ENCODE measurements around the gene MDFI. TPM values are rescaled to one million over a fixed set of nuclear protein-coding genes. Genes with fewer than 3 reads are reported as not detected.

MDFI gene
- total RNA-seq, 4 donors from 2014 or later = 0.26 to 1.1 TPM; not detected in 2

- TF ChIP-seq CTCF (IDR thresholded peaks at IDR 0.05 in 4 of 5, conservative IDR thresholded peaks at IDR 0.05 in 1 of 5) = no peak
- no peak for TF ChIP-seq POLR2A (IDR thresholded peaks at IDR 0.05)
- Histone ChIP-seq H3K27me3 (peaks cover 0 to 11% (median 0%) of the 10 kb centered on the region in 3 donors), H3K9me3 (no peaks in the 10 kb centered on the region), H3K27ac (no peak overlapping the region), H3K4me3 (no peak overlapping the region), H3K4me1 (no peaks in the 10 kb centered on the region), H3K36me3 (no peaks in the 10 kb centered on the region)
- intact Hi-C loops (cut with DNase I; ENCODE audit: low total_unique reads) (no loop called here), in situ Hi-C loops (cut with MboI; ENCODE audit: low sequenced_read_pairs in 4 of 4) (no loop called here)
- no peak for ATAC-seq
- DNase-seq = no peak
Observed at GRCh38 chr6:41651246-41651961, 13.1 kb downstream of the MDFI start.

GRCh38 chr6:41651962-41652657 is 13.8 kb downstream of the MDFI start:
- in situ Hi-C loops (cut with MboI; ENCODE audit: low sequenced_read_pairs in 4 of 4) = no loop called here
- no peaks in the 10 kb centered on the region for H3K4me1 ChIP-seq
- H3K36me3 ChIP-seq = no peaks in the 10 kb centered on the region
- intact Hi-C loops (cut with DNase I; ENCODE audit: low total_unique reads) = no loop called here
- no peak overlapping the region for H3K27ac ChIP-seq
- ATAC-seq (no peak), DNase-seq (no peak)
- H3K27me3 ChIP-seq = peaks cover 0 to 11% (median 0%) of the 10 kb centered on the region in 3 donors
- TF ChIP-seq CTCF (IDR thresholded peaks at IDR 0.05 in 4 of 5, conservative IDR thresholded peaks at IDR 0.05 in 1 of 5) (no peak), POLR2A (IDR thresholded peaks at IDR 0.05) (no peak)
- H3K4me3 ChIP-seq = no peak overlapping the region
- H3K9me3 ChIP-seq = no peaks in the 10 kb centered on the region

- Histone ChIP-seq H3K9me3 (no peaks in the 10 kb centered on the region), H3K4me3 (no peak overlapping the region), H3K27ac (no peak overlapping the region), H3K4me1 (no peaks in the 10 kb centered on the region), H3K27me3 (peaks cover 0 to 11% (median 0%) of the 10 kb centered on the region in 3 donors), H3K36me3 (no peaks in the 10 kb centered on the region)
- intact Hi-C loops (cut with DNase I; ENCODE audit: low total_unique reads) (no loop called here), in situ Hi-C loops (cut with MboI; ENCODE audit: low sequenced_read_pairs in 4 of 4) (no loop called here)
- no peak for DNase-seq
- no peak for ATAC-seq
- TF ChIP-seq POLR2A (IDR thresholded peaks at IDR 0.05) = no peak
- no peak for TF ChIP-seq CTCF (IDR thresholded peaks at IDR 0.05 in 4 of 5, conservative IDR thresholded peaks at IDR 0.05 in 1 of 5)
Observed at GRCh38 chr6:41652866-41653652, 14.8 kb downstream of the MDFI start.

- ATAC-seq = no peak
- in situ Hi-C loops (cut with MboI; ENCODE audit: low sequenced_read_pairs in 4 of 4) = no loop called here
- no peak for TF ChIP-seq CTCF (IDR thresholded peaks at IDR 0.05 in 4 of 5, conservative IDR thresholded peaks at IDR 0.05 in 1 of 5)
- no peak overlapping the region for H3K4me3 ChIP-seq
- H3K27me3 ChIP-seq = peaks cover 0 to 6% (median 0%) of the 10 kb centered on the region in 3 donors
- intact Hi-C loops (cut with DNase I; ENCODE audit: low total_unique reads) = no loop called here
- no peak overlapping the region for H3K27ac ChIP-seq
- no peaks in the 10 kb centered on the region for H3K9me3 ChIP-seq
- H3K4me1 ChIP-seq = no peaks in the 10 kb centered on the region
- no peaks in the 10 kb centered on the region for H3K36me3 ChIP-seq
- DNase-seq = no peak
Observed at GRCh38 chr6:41653691-41654090, 15.4 kb downstream of the MDFI start.
